BJ (cell line): Measurements from ENCODE around the gene ZBTB8A. TPM values are rescaled to one million over a fixed set of nuclear protein-coding genes. Genes with fewer than 3 reads are reported as not detected.

Source experiments
- CTCF ChIA-PET: fragments of 350-600 bp; formaldehyde crosslinking; extraction: SDS; loops from one replicate; lab custom pipeline; 2021; ENCODE audit warnings: antibody characterized with exemption, inconsistent platforms; lab: Yijun Ruan, JAX
- POLR2A ChIA-PET: fragments of 300-600 bp; sonication (Branson Sonifier 250); formaldehyde crosslinking; extraction: SDS; loops from one replicate; lab custom pipeline; 2021; ENCODE audit warnings: antibody characterized with exemption; lab: Charles Lee
- DNase-seq: peaks from one replicate; pipeline ENCODE4 v3.0.0-alpha.2; 2011; ENCODE audit warnings: low read depth
- H3K27me3 ChIP-seq: 2 replicates; pipeline ENCODE4 v1.6.0; 2011; ENCODE audit warnings: low read length; ENCODE audit not compliant: control insufficient read depth, insufficient read depth
- H3K36me3 ChIP-seq: 2 replicates; pipeline ENCODE4 v1.5.1; 2011; ENCODE audit warnings: low read length; ENCODE audit not compliant: control insufficient read depth, insufficient read depth
- H3K4me3 ChIP-seq: 2 replicates; pipeline ENCODE4 v1.5.1; 2011; ENCODE audit warnings: low read depth, mild to moderate bottlenecking, control low read depth, low read length
- polyA plus RNA-seq: library from polyadenylated mRNA; depleted of rRNA; stranded (reverse); fragments of >200 nt; gene quantifications from 2 replicates; pipeline ENCODE4 v1.2.3, GENCODE V29; 2011
- TF ChIP-seq, protein P1 (sequence below): IDR thresholded peaks from 2 replicates; pipeline ENCODE4 v1.5.1; 2011; ENCODE audit warnings: low read depth, mild to moderate bottlenecking, control low read depth, inconsistent platforms, low read length, moderate library complexity; ENCODE audit not compliant: insufficient read depth

Gene ZBTB8A
- polyA plus RNA-seq, 1 experiment: 3.7 TPM

GRCh38 chr1:32503153-32503552 lies 36.1 kb upstream of the ZBTB8A start:
- POLR2A ChIA-PET: no interaction called here

GRCh38 chr1:32507021-32507420 lies 32.2 kb upstream of the ZBTB8A start:
- POLR2A ChIA-PET: no interaction called here
- H3K27me3 ChIP-seq: no peaks in the 10 kb centered on the region
- no peak for DNase-seq
- CTCF ChIA-PET: no interaction called here
- no peaks in the 10 kb centered on the region for H3K36me3 ChIP-seq
- TF ChIP-seq, protein P1, sequence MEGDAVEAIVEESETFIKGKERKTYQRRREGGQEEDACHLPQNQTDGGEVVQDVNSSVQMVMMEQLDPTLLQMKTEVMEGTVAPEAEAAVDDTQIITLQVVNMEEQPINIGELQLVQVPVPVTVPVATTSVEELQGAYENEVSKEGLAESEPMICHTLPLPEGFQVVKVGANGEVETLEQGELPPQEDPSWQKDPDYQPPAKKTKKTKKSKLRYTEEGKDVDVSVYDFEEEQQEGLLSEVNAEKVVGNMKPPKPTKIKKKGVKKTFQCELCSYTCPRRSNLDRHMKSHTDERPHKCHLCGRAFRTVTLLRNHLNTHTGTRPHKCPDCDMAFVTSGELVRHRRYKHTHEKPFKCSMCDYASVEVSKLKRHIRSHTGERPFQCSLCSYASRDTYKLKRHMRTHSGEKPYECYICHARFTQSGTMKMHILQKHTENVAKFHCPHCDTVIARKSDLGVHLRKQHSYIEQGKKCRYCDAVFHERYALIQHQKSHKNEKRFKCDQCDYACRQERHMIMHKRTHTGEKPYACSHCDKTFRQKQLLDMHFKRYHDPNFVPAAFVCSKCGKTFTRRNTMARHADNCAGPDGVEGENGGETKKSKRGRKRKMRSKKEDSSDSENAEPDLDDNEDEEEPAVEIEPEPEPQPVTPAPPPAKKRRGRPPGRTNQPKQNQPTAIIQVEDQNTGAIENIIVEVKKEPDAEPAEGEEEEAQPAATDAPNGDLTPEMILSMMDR: no peak
- H3K4me3 ChIP-seq: no peak overlapping the region

More at GRCh38 chr1:32503153-32503552, 36.1 kb upstream of the ZBTB8A start:
- Histone ChIP-seq H3K27me3 (no peaks in the 10 kb centered on the region), H3K4me3 (no peak overlapping the region), H3K36me3 (no peaks in the 10 kb centered on the region)
- CTCF ChIA-PET: no interaction called here
- TF ChIP-seq, protein P1: no peak
- no peak for DNase-seq

GRCh38 chr1:32508761-32509160 lies 30.5 kb upstream of the ZBTB8A start:
- no peaks in the 10 kb centered on the region for H3K36me3 ChIP-seq
- H3K27me3 ChIP-seq: no peaks in the 10 kb centered on the region; the same call in 1 of the 2 replicates
- H3K4me3 ChIP-seq: no peak overlapping the region
- DNase-seq: no peak
- POLR2A ChIA-PET: no interaction called here
- CTCF ChIA-PET: interaction anchor here (0.8 to 2.5 kb wide), 2 partner anchors 11 to 364 kb away, joined by 3 to 12 read pairs; no protein-coding TSS in a partner anchor
- TF ChIP-seq, protein P1: no peak

DNA sequence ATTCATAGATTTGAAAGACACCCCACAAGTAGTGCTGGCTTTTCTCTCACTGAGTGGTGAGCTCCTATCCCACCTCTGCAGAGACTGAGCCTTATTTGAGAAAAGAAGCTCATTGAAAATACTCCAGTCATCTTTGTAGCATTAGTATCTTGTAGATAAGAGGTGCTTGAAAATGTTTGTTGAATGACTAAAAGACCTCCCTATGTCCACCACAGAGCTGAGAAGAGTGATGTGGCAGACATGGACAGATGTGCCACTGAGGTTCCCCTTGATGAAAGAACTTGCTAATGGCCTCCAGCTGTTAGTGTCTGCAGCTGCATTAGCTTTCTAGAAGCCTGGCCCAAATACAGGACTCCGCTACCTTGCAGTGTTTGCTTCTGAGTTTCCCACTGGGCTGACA lies 29.3 kb upstream of the ZBTB8A start:
- ChIA-PET POLR2A (no interaction called here), CTCF (interaction anchor here (1.5 to 2.5 kb wide), 2 partner anchors 10 to 15 kb away, joined by 4 to 12 read pairs; no protein-coding TSS in a partner anchor)
- TF ChIP-seq, protein P1: no peak
- no peak overlapping the region for H3K4me3 ChIP-seq
- H3K36me3 ChIP-seq: no peaks in the 10 kb centered on the region
- H3K27me3 ChIP-seq: no peaks in the 10 kb centered on the region; the same call in 1 of the 2 replicates
- DNase-seq: no peak

- POLR2A ChIA-PET: no interaction called here
- H3K4me3 ChIP-seq: no peak overlapping the region
- CTCF ChIA-PET: no interaction called here
- TF ChIP-seq, protein P1: no peak
- no peaks in the 10 kb centered on the region; the same call in 1 of the 2 replicates for H3K27me3 ChIP-seq
- H3K36me3 ChIP-seq: no peaks in the 10 kb centered on the region
- no peak for DNase-seq
Observed at GRCh38 chr1:32516402-32516801, 22.8 kb upstream of the ZBTB8A start.
